Germinal center (tissue), 1 donor: ENCODE results near the gene BCL2.
A peak's percentile ranks its signal among the peaks of the same experiment; 100 is the strongest.
"Not testable (repeated sequence)": the region's sequence is repeated elsewhere in the genome, so short reads cannot be mapped to it uniquely, and the experiment has no call there.

ENCODE experiments used
- DNase-seq: peaks from one replicate; pipeline ENCODE4 v3.0.0; 2012; ENCODE audit warnings: mixed read lengths, low spot score

The BCL2 gene

GRCh38 chr18:63319383-63320122 is at the start of gene BCL2:
Gene BCL2, minus strand, starts transcription at chr18:63319769.
- no peak for DNase-seq

DNA sequence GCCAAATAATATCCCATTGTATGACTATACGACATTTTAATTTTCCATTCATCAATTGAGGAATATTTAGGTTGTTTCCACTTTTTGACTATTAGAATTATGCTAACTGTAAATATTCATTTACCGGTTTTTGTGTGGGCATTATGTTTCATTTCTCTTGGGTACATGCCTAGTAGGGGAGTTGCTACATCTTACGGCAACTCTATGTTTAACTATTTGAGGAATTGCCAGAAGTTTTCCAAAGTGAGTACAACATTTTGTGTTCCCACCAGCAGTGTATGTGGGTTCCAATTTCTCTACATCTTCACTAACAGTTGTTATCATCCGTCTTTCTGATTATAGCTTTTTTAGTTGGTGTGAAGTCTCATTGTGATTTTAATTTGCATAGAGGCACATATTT is 49.0 kb upstream of the BCL2 start:
- DNase-seq = no peak

GRCh38 chr18:63367053-63367953 is 47.7 kb upstream of the BCL2 start, which contains the start of gene KDSR:
Gene KDSR, minus strand, starts transcription at chr18:63367206. Its CDS starts 88 bp downstream, at chr18:63367118.
- peak; percentile 88 for DNase-seq

DNA sequence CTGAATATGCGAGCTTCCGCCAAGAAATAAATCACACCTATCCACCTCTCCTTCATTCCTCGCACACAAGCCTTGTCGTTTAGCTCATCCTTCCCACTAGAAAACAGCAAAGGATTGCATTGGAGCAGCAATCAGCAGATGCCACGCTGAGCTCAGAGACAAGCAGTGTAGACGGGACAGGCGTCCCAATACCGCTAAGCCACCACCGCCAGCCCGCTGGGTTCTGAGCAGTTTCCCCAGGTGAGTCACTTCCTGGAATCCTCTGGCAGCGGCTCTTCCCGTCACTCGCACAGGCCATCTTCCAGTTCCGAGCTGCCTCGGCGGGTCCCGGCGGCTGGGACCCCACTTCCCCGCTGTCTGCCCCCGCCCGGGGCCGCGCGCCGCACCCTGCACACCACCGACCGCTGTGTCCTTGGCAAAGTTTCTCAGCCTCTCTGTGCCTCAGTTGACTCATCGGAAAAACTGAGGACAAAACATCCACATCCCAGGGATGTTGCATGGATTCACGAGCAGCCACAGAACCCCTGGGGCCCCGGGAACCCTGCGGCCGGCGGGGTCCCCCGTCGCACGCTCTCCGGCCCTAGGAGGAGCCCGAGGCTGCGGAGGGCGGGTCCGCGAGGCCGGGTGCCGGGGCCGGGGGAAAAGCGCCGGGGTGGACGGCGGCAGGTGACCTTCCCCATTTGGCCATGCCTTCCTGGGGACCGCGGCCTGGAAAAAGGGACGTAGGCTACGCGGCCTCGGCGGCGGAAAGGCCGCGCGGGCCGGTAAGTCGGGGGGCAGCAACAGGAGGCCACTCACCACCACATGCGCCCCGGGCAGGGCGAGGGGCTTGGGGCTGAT is 46.9 kb upstream of the BCL2 start:
- peak; percentile 61 for DNase-seq

DNA sequence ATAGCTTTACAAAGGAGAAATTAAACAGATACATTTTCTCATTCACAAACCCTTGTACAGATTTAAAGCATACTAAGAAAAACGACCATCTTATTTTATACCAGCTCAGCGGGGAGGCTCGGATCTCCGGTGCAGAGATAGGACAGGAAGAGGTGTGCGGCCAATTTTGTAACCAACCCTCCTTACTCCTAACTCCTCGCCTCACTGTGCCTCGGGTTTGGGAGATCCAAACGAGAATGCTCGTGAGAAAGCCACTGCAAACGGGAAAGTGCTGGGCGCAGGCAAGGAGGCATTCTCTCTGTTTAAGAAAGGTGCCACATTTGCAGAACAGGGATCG is 46.3 kb upstream of the BCL2 start:
- DNase-seq = peak; percentile 10

- DNase-seq = no peak
Measured at GRCh38 chr18:63363951-63364350, 44.4 kb upstream of the BCL2 start.

- DNase-seq = not testable (repeated sequence)
Measured at GRCh38 chr18:63363420-63363819, 43.9 kb upstream of the BCL2 start.

DNA sequence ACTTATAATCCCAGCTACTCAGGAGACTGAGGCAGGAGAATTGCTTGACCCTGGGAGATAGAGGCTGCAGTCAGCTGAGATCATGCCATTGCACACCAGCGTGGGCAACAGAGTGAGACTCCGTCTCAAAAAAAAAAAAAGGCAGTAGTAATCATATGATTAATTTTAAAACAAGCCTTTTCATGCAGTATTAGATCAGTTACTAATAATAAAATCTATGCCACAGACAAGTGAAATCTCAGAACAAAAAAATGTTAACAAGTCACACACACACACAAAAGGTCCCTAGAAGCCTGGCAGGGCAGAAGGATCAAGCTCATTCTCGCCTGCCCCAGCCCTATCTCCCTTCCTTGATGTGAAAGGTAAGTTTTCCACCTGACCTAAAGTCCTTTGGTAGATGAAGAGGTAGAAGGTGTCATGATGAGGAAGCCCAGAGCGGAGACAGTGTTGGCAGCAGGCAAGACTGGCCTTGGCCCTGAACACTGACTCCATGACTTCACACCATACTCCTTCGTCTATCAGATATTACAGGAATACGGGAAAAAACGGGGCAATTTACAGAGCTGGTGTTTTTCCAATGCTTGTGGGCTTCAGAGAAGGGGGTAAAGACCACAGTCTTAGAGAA is 36.8 kb upstream of the BCL2 start:
- no peak for DNase-seq

DNA sequence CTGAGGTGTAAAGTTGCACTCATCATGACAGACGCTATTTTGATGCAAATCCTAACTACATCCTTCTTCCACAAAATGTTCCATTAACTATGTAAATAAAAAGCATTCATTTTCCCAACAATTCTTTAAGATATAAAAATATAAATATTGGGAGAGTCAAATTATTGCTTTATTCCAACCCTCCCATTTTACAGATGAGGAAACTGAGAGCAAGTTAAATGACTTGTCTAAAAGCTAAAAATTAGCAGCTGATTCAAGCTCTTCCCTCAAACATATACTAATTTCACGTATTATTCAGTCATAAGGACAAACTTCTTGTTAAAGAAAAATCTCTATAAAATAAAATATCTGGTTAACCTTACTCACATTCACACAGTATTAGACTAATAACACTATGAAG is 30.7 kb upstream of the BCL2 start:
- DNase-seq = no peak

DNA sequence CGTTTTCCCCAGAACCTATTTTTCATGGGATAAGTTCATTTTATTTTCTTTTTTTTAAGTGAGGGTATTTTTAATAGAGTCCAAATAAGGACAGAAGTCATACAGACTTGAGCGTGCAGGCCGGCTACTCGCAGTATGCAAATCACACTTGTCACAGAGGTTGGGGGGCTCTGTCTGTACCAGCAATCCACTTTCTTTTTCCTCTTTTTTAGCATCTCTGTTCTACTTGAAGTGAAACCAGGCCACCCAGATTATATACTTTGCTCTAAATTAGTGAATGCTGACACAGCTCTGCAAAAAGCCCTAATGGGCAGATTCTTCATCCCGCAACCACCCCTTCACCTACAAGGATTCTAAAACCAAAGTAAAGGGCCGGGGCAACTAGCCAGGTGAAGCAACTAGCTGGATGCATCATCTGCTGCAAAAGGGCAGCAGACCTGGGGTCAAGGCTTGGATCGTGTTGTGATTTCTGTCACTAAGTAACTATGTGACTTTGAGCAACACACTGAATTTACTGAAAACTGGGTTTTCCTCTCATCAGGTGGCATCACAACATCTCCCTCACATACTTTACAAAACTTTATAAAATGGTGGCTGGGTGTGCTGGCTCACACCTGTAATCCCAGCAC is 29.1 kb upstream of the BCL2 start:
- DNase-seq = peak; percentile 65

- no peak for DNase-seq
Measured at GRCh38 chr18:63346480-63347183, 27.1 kb upstream of the BCL2 start.

DNA sequence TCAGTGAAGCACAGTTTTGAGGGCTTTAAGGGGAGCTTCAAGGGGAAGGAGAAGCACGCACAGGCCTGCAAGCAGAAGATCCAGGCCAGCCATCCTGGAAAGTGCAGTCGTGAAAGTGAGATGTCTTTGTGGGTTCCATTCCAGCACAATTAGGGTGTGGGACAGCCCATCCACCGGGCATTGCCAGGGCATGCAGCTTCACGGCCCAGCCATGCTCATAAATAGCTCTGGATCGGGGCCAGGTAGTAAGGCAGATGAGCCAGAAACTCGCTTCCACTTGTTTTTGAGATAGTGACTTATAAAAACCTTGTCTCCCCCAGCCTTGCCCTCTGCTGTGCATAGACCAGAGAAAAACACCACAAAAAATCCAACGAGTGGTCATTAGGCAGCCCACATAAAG is 26.5 kb upstream of the BCL2 start:
- no peak for DNase-seq

GRCh38 chr18:63344918-63345317 is 25.3 kb upstream of the BCL2 start:
- no peak for DNase-seq

GRCh38 chr18:63344263-63344662 is 24.7 kb upstream of the BCL2 start:
- DNase-seq = no peak

DNA sequence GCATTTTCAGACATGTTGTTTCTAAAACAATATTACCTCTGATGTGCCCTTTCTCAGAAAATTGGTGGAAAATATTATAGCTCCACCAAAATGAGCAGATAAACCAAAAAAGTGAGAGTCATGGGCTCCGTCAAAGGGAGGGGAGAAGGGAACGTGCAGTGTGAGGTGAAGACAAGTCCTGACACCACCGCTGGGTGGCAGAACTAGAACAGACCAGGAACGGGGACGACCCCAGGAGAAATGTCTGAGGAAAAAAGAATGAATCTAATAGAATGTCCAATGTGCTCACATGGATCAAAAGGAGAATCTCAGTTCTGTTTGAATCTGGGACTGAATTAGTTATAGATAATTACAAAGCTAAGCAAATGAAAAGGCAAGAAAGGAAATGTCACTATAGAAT is 22.6 kb upstream of the BCL2 start:
- peak; percentile 43 for DNase-seq

DNA sequence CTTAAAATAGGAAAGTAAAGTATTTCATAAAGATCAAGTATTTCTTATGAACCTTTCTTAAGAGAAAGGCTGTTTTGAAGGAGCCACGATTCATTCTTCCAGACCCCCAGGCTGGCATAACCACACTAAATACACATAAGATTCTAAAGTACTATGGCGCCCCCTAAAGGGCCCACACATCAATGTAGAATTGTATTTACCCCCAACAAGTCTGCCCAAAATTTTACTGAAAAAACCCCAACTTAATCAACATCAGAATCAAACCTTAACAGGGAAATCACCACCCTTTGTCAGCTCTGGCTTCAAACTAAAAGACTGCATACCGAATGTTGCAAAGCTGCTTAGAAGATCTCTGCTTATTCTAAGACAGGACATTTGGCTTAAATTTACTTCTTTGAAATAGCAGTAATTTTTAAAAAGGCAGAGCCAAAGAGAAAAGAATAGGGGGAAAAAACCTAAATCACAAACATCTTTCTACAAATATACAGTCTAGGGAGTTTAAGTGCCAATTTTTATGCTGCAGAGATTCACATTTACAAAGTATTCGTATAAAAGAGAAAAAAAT is 20.4 kb upstream of the BCL2 start:
- DNase-seq = no peak

GRCh38 chr18:63336366-63337099 is 17.0 kb upstream of the BCL2 start:
- no peak for DNase-seq

DNA sequence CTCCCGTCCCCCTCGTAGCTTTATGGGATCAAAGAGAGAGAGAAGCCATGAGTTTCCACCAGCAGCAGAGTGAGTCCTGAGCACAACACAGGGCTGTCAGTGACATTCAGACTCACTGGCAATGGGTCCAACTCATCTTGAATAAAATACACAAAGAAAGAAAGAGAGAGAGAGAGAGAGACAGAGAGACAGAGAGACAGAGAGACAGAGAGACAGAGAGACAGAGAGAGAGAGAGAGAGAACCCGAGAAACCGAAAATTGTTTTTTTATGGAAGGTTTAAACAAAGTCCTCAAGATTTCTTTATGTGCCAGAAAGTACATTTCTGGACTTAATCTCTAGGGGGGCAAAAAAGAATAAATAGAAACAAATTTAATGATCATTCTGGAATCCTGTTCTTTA is 11.5 kb upstream of the BCL2 start:
- DNase-seq = no peak

DNA sequence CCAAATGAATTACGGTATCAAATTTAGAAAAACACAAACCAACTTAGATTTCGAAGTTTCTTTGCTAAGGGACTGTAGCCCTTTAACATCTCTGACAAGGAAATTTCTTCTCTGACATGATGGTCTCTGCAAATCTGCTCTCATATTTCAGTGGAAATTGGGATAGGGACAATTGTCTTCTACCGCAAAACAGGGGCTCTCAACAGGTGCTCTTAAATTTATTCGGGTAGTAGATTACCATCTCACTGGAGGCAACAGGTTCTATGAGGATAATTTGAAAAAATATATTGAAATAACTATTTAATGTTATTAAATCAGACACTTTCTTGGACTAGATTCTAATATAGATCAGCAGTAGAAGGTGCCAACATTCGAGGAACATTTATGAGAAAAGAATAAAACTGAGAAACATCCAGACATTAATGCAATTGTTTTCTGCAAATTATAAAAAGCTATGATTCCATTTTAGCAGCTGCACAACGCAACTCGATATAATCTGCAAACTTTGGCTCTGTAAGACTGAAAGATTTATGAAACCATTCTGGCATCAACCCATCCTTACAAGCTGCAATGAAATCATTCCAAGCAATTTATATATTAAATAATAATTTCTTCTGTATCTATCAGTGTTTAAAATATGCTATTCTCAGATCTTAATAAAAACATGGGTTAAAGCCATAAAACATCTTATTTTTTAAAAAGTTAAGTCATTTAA is 10.0 kb upstream of the BCL2 start:
- no peak for DNase-seq
